ENCODE measurements around the gene CSKMT. TPM values are rescaled to one million over a fixed set of nuclear protein-coding genes. Genes with fewer than 3 reads are reported as not detected.

Gene CSKMT
- polyA plus RNA-seq, 3 donors = 3.9 to 5.6 (median 4.3) TPM

DNA sequence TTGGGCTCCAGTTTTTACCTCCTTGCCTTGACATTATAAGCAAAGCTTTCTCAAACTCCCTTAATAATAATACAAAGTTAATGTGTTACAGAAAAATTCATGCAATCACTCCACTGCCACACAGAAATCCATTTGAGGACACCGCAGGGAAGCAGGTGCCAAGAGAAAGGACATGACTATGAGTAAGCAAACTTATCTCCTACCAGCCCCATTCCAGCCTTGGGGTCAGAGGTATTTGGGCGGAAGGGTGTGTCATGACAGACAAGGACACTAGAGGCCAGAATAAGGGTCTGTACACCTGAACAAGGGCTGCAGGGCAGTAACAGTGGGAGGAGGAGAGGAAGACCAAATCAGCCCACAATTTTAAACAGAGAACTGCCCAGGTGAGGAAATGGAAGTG is 48.2 kb downstream of the CSKMT start:
- no peak for DNase-seq (ENCODE audit: low read depth in 3 of 3, low spot score in 2 of 3)

DNA sequence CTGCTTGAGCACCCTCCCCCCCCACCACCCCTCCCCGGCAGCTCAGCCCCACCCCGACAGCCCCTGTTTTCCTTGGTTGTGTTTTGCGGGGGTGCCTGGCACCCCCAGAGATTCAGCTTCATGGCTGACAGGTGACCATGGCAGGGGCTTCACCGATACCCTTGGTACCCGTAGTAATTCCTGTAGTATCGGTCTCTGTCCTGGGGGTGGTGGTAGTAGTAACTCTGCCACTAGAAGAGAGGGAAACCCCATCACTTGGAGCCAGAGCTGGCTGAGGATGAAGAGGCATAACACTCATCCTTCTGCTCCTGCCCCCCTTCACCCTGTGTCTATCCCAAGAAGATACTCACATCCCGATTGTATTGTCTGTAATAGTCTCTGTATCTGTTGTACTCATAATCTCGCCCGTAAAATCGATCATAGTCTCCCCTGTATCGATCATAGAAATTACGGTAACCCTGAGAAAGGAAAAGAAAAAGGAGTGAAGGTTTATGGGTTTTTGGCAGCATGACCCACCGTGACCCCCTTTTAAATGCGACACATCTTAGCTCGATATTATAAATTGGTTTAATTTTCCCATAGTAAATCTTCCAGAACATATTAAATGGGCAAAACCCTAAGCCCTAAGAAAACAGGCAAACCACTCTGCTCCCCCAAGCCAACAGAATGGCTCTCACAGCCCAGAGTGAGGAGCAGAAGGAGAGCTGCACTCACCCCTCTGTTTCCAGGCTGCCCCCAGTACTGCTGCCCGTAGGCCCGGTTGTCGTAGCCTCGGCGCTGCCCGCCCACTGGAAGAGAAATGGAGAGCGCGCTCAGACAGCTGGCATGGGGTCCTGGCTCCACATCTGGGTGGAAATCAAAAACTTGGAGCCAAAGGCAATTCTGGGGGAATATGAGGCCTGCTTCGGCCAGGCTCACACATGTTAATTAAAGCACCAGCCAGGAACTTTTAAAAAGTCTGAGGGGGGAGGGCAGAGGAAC is 50.3 kb downstream of the CSKMT start:
- DNase-seq (ENCODE audit: low read depth in 3 of 3, low spot score in 2 of 3) = no peak

DNA sequence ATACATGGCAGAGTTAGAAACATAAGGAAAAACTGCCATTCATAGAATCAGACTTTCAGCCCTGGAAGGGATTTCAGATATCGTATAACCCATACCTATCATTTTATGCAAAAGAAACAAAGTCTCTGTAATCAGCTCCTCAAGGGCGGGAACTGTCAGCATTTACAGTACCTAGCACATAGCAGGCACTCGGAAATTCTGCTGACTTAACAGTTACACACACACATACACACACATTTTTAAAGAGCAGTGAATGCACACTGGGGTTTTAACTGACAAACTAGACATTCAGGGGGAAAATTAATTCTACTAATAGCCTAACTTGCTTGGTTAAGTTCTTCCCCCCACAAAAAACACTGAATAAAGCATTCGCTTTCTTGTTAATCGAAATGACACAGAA is 51.1 kb downstream of the CSKMT start:
- DNase-seq (ENCODE audit: low read depth in 3 of 3, low spot score in 2 of 3) = no peak

DNA sequence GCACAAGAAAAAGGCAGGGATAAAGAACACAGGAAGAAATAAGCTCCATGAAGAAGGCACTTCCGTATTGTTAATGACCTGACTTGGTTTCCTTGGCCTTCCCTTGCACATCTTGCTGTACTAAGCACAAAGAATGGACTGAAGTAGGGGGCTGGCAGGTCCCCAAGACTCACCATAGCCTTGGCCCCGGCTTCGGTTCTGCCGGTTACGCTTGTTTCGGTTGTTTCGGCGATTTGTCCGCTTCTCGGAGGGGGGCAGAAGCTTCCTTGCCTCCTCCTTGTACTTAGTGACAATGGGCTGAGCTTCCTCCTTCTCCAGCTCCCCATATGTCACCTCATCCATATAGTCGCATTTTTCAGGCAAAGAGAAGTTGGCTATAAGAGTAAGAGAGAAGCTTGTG is 51.7 kb downstream of the CSKMT start:
- DNase-seq (ENCODE audit: low read depth in 3 of 3, low spot score in 2 of 3) = no peak

Other genes with a start within 250 kb of the CSKMT start
- gene SCGB1A1, start 246.3 kb upstream of the CSKMT start, polyA plus RNA-seq (ENCODE audit: insufficient read length in 3 of 3) = not detected
- 100 to 1,000 TPM; 204 to 222 (median 220) TPM for gene AHNAK, start 118.5 kb upstream of the CSKMT start, polyA plus RNA-seq (ENCODE audit: insufficient read length in 3 of 3)
- 1,000 to 10,000 TPM; 2,168 to 2,372 (median 2,294) TPM for gene EEF1G, start 91.4 kb upstream of the CSKMT start, polyA plus RNA-seq (ENCODE audit: insufficient read length in 3 of 3)
- 10 to 100 TPM; 17.9 to 21.5 (median 19.0) TPM for gene TUT1, start 73.8 kb upstream of the CSKMT start, polyA plus RNA-seq (ENCODE audit: insufficient read length in 3 of 3)
- gene MTA2, start 63.4 kb upstream of the CSKMT start, polyA plus RNA-seq (ENCODE audit: insufficient read length in 3 of 3) = 10 to 100 TPM; 90.2 to 96.7 (median 96.2) TPM
- 10 to 100 TPM; 24.4 to 32.6 (median 26.1) TPM for gene EML3, start 52.5 kb upstream of the CSKMT start, polyA plus RNA-seq (ENCODE audit: insufficient read length in 3 of 3)
- gene ROM1, start 52.1 kb upstream of the CSKMT start, polyA plus RNA-seq (ENCODE audit: insufficient read length in 3 of 3) = 1 to 10 TPM; 2.7 to 3.6 (median 3.6) TPM
- gene B3GAT3, start 43.3 kb upstream of the CSKMT start, polyA plus RNA-seq (ENCODE audit: insufficient read length in 3 of 3) = 10 to 100 TPM; 23.1 to 27.0 (median 25.0) TPM
- 100 to 1,000 TPM; 390 to 407 (median 396) TPM for gene GANAB, start 18.7 kb upstream of the CSKMT start, polyA plus RNA-seq (ENCODE audit: insufficient read length in 3 of 3)
- gene INTS5, start 12.0 kb upstream of the CSKMT start, polyA plus RNA-seq (ENCODE audit: insufficient read length in 3 of 3) = 10 to 100 TPM; 19.0 to 21.3 (median 19.4) TPM
- 10 to 100 TPM; 47.0 to 57.9 (median 51.7) TPM for gene C11orf98, start 102 bp upstream of the CSKMT start, polyA plus RNA-seq (ENCODE audit: insufficient read length in 3 of 3)
- 1 to 10 TPM; 6.6 to 8.4 (median 6.8) TPM for gene UQCC3, start 6.4 kb downstream of the CSKMT start, polyA plus RNA-seq (ENCODE audit: insufficient read length in 3 of 3)
- 1 to 10 TPM; 5.4 to 8.2 (median 6.1) TPM for gene LBHD1, start 7.0 kb downstream of the CSKMT start, polyA plus RNA-seq (ENCODE audit: insufficient read length in 3 of 3)
- 100 to 1,000 TPM; 160 to 169 (median 161) TPM for gene UBXN1, start 13.8 kb downstream of the CSKMT start, polyA plus RNA-seq (ENCODE audit: insufficient read length in 3 of 3)
- gene LRRN4CL, start 24.2 kb downstream of the CSKMT start, polyA plus RNA-seq (ENCODE audit: insufficient read length in 3 of 3) = under 1 TPM; 0.78 to 0.95 (median 0.85) TPM
- gene BSCL2, start 42.1 kb downstream of the CSKMT start, polyA plus RNA-seq (ENCODE audit: insufficient read length in 3 of 3) = 10 to 100 TPM; 65.2 to 74.4 (median 71.1) TPM
- gene GNG3, start 42.4 kb downstream of the CSKMT start, polyA plus RNA-seq (ENCODE audit: insufficient read length in 3 of 3) = 1 to 10 TPM; 1.5 to 1.9 (median 1.7) TPM
- gene HNRNPUL2, start 62.1 kb downstream of the CSKMT start, polyA plus RNA-seq (ENCODE audit: insufficient read length in 3 of 3) = 10 to 100 TPM; 78.7 to 83.8 (median 81.4) TPM
- gene TTC9C, start 63.2 kb downstream of the CSKMT start, polyA plus RNA-seq (ENCODE audit: insufficient read length in 3 of 3) = 10 to 100 TPM; 35.2 to 42.4 (median 38.0) TPM
- gene ZBTB3, start 88.8 kb downstream of the CSKMT start, polyA plus RNA-seq (ENCODE audit: insufficient read length in 3 of 3) = 1 to 10 TPM; 6.8 to 9.1 (median 7.0) TPM
- gene POLR2G, start 96.3 kb downstream of the CSKMT start, polyA plus RNA-seq (ENCODE audit: insufficient read length in 3 of 3) = 100 to 1,000 TPM; 173 to 180 (median 179) TPM
- gene TAF6L, start 106.1 kb downstream of the CSKMT start, polyA plus RNA-seq (ENCODE audit: insufficient read length in 3 of 3) = 10 to 100 TPM; 27.9 to 30.9 (median 28.4) TPM
- 10 to 100 TPM; 66.4 to 71.6 (median 67.9) TPM for gene TMEM179B, start 122.1 kb downstream of the CSKMT start, polyA plus RNA-seq (ENCODE audit: insufficient read length in 3 of 3)
- gene TMEM223, start 126.7 kb downstream of the CSKMT start, polyA plus RNA-seq (ENCODE audit: insufficient read length in 3 of 3) = 10 to 100 TPM; 22.5 to 26.6 (median 26.3) TPM
- 100 to 1,000 TPM; 107 to 140 (median 121) TPM for gene NXF1, start 140.1 kb downstream of the CSKMT start, polyA plus RNA-seq (ENCODE audit: insufficient read length in 3 of 3)
- gene STX5, start 166.7 kb downstream of the CSKMT start, polyA plus RNA-seq (ENCODE audit: insufficient read length in 3 of 3) = 10 to 100 TPM; 50.3 to 54.5 (median 51.4) TPM
- gene TEX54, start 167.5 kb downstream of the CSKMT start, polyA plus RNA-seq (ENCODE audit: insufficient read length in 3 of 3) = under 1 TPM; 0.28 to 0.43 (median 0.33) TPM
- 10 to 100 TPM; 31.2 to 36.0 (median 33.7) TPM for gene WDR74, start 174.3 kb downstream of the CSKMT start, polyA plus RNA-seq (ENCODE audit: insufficient read length in 3 of 3)
- 100 to 1,000 TPM; 209 to 222 (median 211) TPM for gene SLC3A2, start 215.6 kb downstream of the CSKMT start, polyA plus RNA-seq (ENCODE audit: insufficient read length in 3 of 3)